ENCODE data around the gene ANXA4.

Gene ANXA4

DNA sequence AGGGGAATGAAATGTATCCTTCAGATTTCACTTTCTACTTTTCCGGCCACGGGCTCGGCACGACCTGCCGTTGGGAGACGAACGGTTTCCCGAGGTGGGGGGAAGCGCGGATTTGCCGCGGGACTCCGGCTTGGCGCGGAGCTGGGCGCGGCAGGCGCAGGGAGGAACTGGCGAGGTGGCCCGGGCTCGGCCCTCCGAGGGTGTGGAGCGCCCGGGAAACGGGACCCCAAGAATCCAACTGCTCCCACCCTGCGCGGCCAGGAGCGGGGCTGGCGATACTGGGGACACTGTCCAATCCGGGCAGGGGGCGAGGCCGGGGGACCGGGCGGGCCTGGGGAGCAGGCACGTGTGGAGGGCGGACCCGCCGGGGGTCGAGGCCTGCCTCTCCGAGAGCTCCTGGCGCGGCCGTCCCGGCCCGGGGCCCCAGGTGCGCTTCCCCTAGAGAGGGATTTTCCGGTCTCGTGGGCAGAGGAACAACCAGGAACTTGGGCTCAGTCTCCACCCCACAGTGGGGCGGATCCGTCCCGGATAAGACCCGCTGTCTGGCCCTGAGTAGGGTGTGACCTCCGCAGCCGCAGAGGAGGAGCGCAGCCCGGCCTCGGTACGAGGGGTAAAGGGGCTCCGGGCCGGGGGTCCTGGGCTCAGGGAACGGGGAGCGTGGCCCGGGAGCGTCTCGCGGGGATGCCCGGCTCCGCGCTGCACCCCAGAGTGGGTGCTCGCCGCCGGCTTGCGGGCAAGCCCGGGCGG, at the start of gene ANXA4:
TSS of gene ANXA4 (plus strand) at position 560 of the 747 bp plus-strand sequence. CDS start 39,432 bp downstream, outside the sequence.
- DNase-seq: peak; percentile 61

- no peak for DNase-seq
These were observed 49.5 kb upstream of the ANXA4 start for GRCh38 chr2:69692424-69692823.

- peak; percentile 37 for DNase-seq
These were observed 48.7 kb upstream of the ANXA4 start for GRCh38 chr2:69693059-69693774.

DNA sequence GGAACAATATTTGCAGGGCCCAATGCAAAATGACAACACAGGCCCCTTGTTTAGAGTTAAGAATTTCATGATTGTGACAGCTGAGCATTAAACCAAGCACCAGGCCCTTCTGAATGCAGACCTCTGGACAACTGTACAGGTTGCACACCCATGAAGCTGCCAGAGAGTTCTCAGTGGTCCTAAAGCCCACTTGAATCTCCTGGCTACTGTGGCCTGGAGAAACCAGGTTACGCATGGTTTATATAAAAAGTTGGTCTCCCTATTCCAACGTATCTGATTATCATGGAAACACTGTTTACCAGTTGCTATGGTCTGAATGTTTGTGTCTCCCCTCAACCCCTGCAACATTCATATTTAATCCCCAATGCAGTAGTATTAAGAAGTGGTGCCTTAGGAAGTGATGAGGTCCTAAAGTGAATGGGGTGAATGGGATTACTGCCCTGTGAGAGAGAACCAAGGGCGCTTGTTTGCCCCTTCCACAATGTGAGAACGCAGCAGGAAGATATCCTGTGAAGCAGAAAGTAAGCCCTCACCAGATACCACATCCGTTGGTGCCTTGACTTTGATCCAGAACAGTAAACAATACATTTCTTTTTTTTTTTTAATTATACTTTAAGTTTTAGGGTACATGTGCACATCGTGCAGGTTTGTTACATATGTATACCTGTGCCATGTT, 48.0 kb upstream of the ANXA4 start:
- no peak for DNase-seq

GRCh38 chr2:69694894-69695849, 46.8 kb upstream of the ANXA4 start:
- DNase-seq: no peak

DNA sequence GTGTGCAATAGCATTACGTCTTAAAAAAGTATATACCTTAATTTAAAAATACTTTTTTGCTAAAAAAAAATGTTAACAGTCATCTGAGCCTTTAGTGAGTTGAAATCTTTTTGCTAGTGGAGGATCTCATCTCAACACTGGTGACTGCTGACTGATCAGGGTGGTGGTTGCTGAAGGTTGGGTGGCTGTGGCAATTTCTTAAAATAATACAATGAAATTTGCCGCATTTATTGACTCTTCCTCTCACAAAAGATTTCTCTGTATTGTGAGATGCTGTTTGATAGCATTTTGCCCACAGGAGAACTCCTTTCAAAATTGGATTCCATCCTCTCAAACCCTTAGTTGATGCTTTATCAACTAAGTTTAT, 46.1 kb upstream of the ANXA4 start:
- no peak for DNase-seq

- DNase-seq: no peak
These were observed 41.6 kb upstream of the ANXA4 start for GRCh38 chr2:69700381-69700780.

DNA sequence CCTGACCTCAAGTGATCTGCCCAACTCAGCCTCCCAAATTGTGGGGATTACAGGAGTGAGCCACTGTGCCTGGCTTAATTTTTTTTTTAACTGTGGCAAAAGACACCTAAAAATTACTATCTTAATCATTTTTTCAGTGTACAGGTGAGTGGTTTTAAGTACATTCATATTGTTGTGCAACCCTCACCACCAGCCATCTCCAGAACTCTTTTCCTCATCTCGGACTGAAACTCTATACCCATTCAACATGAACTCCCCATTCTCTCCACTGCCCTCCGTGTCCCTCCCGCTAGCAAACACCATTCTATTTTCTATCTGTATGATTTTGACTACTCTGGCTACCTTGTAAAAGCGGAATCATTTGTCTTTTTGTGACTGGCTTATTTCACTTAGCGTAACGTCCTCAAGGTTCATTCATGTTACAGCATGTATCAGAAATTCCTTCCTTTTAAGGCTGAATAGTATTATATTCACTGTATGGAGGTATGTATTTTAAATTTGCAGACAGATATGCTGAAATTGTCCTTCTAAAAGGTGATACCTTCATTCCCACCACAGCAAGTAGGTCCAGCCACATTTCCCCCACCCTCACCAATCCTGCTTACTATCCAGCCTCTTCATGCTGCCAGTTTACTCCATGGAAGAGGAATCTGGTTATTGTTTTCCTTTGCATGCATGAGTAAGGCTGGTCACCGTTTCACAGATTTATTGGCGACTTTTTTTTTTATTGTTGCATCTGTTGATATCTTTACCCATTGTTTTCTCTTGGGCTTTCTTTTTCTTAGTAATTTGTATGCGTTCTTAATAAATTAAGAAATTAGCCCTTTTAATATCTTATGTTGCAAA, 40.6 kb upstream of the ANXA4 start:
- DNase-seq: no peak

- no peak for DNase-seq
These were observed 38.7 kb upstream of the ANXA4 start for GRCh38 chr2:69703189-69703588.

- no peak for DNase-seq
These were observed 37.5 kb upstream of the ANXA4 start for GRCh38 chr2:69704446-69704845.

DNA sequence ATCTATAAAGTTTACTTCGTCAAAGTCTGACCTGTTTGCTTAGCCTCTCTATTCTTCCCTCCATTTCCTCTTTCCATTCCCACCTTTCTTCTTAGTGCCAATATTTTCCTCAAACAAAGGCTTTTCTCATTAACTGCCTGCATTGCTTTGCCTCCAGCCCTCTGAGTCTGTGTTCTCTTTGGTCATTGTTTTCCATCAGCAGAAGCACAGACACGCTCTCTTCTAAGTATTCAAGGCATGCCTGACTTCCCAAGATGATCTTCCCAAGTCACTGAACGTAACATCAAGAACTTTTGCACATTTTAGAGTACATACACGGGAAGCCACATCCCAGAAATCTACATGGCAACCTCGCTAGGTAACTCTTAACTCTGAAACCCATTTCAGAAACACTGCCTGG, 32.6 kb upstream of the ANXA4 start:
- DNase-seq: no peak

DNA sequence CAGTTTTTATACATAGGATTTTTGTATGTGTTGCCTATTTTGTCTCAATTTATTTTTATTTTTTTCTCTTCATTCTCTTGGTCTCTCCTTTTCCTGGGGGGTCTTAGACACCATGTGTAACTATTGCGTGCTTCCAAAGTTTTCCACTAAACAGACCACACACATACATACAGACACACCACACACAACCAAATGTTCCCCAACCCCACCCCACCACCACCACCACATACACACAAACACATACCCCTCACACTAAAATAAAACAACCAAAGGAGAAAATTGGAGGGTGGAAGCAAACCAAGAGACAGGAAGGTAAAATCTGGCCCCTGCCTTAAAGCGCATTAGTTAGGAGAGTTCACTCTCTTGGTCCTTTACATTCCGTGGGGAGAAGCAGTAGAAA, 30.0 kb upstream of the ANXA4 start:
- no peak for DNase-seq

DNA sequence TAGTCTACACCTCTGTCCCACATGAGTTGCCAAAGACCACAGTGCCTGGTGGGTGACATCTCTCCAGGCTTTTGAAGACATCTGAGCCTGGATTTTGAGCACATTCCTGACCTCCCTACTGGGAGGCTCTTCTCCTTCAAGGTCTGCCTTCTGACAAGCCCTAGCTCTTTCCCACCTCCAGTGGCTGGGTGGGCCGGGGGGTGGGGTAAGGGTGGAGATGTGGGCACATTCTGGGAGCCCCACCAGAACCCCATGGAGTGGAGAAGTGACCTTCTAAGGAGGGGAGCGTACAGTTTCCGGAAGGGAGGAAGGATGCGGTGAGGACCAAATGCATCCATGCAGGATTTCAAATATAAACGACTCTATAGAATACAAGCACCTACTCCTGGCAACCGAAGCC, 27.9 kb upstream of the ANXA4 start:
- DNase-seq: no peak

- DNase-seq: peak; percentile 87
These were observed 27.3 kb upstream of the ANXA4 start for GRCh38 chr2:69714539-69715220.

GRCh38 chr2:69715964-69716363, 26.0 kb upstream of the ANXA4 start:
- no peak for DNase-seq

DNA sequence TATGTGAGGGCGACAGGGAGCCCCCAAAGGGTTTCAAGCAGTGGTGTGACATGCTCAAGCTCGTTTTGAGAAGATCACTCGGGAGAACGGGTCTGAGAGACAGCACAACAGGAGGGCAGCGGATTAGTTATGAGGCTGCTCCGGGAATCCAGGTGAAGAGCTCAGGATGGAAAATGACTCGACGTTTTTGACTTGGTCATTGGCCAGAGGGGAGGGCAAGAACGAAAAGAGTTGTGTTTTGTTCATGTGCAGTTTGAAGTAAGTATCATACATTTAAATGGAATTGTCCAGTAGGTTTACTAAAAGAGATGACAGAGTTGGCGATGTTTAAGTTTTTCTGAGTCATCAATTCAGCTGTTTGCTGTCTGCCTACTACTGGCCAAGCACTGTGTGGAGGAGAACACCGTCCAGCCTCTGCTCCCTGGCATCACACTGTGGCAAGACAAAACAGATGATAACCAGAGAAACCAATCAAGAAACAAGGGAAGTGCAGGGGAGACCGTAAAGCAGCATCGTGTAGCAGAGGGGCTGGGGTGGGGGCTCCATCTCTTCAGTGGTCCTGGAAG, 25.3 kb upstream of the ANXA4 start:
- DNase-seq: no peak

- no peak for DNase-seq
These were observed 24.7 kb upstream of the ANXA4 start for GRCh38 chr2:69717186-69717585.

DNA sequence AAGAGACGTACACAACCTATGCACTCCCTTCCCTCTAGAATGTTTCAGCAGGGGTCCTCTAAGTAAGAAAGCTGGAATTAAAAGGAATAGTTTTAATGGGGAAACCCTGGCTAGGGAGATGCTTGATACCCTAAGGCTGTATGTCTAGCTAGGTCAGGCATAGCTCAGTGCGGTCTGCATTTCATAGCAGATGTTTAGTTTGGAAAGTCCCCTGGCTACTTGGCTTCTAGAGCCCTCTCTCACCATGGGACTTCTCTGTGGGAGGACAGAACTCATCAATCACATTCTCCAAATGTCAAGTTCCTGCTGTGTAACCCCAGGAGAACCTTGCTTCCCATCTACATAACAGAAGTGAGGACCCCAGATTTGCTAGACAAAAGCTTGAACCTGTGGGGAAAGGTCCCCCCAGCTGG, 24.1 kb upstream of the ANXA4 start:
- no peak for DNase-seq

DNA sequence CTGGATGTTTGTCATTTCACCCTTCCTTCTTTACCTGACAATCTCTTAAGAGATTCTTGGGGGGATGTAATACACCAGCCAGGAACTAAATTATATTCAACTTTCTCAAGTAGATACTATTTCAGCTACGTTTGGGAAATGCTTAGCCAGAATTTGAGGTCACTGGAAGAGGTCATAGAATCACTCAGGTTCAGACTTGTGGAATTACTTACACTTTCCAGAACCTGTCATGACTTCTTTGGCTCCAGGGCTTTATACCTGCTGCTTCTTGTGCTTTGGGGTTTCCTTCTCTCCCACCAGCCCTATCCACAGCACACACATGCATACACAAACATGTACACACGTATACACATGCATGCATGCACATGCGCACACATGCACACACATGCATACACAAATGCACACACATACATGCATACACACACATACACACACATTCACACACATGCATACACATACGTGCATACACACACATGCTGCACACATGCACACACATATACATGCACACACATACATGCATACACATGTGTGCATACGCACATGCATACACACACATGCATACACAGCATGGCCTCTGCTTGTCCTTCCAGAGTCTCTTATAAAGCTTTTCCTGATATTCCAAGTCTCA, 23.5 kb upstream of the ANXA4 start:
- no peak for DNase-seq

- DNase-seq: no peak
These were observed 21.5 kb upstream of the ANXA4 start for GRCh38 chr2:69720404-69720803.

Measured in activated T-cell treated with anti-CD3 and anti-CD28 coated beads, Interleukin-2, amount 50 U/mL, for 1 hour (primary cell).